Spleen (tissue), 11 donors: ENCODE results near the gene TFE3. TPM values are rescaled to one million over a fixed set of nuclear protein-coding genes. Genes with fewer than 3 reads are reported as not detected.

Source experiments
- DNase-seq: peaks from one replicate; pipeline ENCODE4 v3.0.0-alpha.2; 2020
- H3K27ac ChIP-seq, 8 donors: fragments of 200-600 bp; sonication (generic) in 7 of 8; 1 replicate in 4 of 8; 2 replicates in 4 of 8; pipeline versions ENCODE4 v1.5.0 to v1.8.0; 2016 to 2021; ENCODE audit warnings: inconsistent platforms in 4 of 8, mild to moderate bottlenecking in 4 of 8, moderate library complexity in 1 of 8
- H3K27me3 ChIP-seq, 7 donors: fragments of 200-600 bp; sonication (generic) in 6 of 7; replicated peaks in 1 of 7; 1 replicate in 4 of 7; 2 replicates in 3 of 7; pipeline versions ENCODE4 v1.5.0 to v1.8.0; 2016 to 2021; ENCODE audit warnings: inconsistent platforms in 3 of 7, mild to moderate bottlenecking in 1 of 7
- H3K36me3 ChIP-seq, 6 donors: fragments of 200-600 bp; sonication (generic) in 5 of 6; 1 replicate in 4 of 6; 2 replicates in 2 of 6; pipeline versions ENCODE4 v1.5.0 to v1.8.0; 2016 to 2021; ENCODE audit warnings: inconsistent platforms in 2 of 6
- H3K4me1 ChIP-seq, 6 donors: fragments of 200-600 bp; sonication (generic) in 5 of 6; 1 replicate in 3 of 6; 2 replicates in 3 of 6; pipeline versions ENCODE4 v1.5.0 to v1.8.0; 2016 to 2021; ENCODE audit warnings: inconsistent platforms in 3 of 6
- H3K4me3 ChIP-seq, 8 donors: fragments of 200-600 bp; sonication (generic) in 7 of 8; 1 replicate in 4 of 8; 2 replicates in 4 of 8; pipeline versions ENCODE4 v1.5.0 to v1.8.0; 2016 to 2021; ENCODE audit warnings: inconsistent platforms in 4 of 8, mild to moderate bottlenecking in 4 of 8, moderate library complexity in 2 of 8
- H3K9me3 ChIP-seq, 8 donors: fragments of 200-600 bp; sonication (generic) in 7 of 8; 1 replicate in 4 of 8; 2 replicates in 4 of 8; pipeline versions ENCODE4 v1.5.0 to v1.8.0; 2016 to 2021; ENCODE audit warnings: inconsistent platforms in 4 of 8
- POLR2A ChIP-seq, 3 donors: fragments of 450-650 bp; IDR thresholded peaks; one replicate each; pipeline ENCODE4 v1.5.1; 2017; ENCODE audit warnings: antibody characterized with exemption in 3 of 3, mild to moderate bottlenecking in 1 of 3
- POLR2AphosphoS5 ChIP-seq, 3 donors: sonication (generic); formaldehyde crosslinking; IDR thresholded peaks; one replicate each; pipeline ENCODE4 v1.5.1; 2017; ENCODE audit warnings: antibody characterized with exemption in 3 of 3
- WGBS, 5 donors: extraction: QIAGEN DNeasy Blood & Tissue Kit in 3 of 5; methylation state at CpG; one replicate each; pipeline versions ENCODE4 v1.1.5 to v1.1.7; 2013 to 2018; 5-methylcytosine and 5-hydroxymethylcytosine counted together
- intact Hi-C: fragments of 100-400 bp; cut with DNase I; formaldehyde crosslinking; loops from one replicate; pipeline ENCODE4 v1.15.0; 2023; ENCODE audit warnings: low total_unique reads
- polyA plus RNA-seq, 3 donors: library from polyadenylated mRNA; stranded (reverse); fragments of 200-250 nt; gene quantifications; one replicate each; pipeline ENCODE4 v1.2.1, GENCODE V29; 2013
- total RNA-seq, 7 donors: library from RNA; depleted of rRNA in 3 of 7; stranded (reverse); fragments of >200 nt in 3 of 7; fragmentation: NEBNext Ultra II Directional in 4 of 7; extraction: Animal tissue kit (Norgen Biotek cat#: 25700) in 4 of 7; gene quantifications; one replicate each; pipeline versions ENCODE4 v1.1.0 to v1.2.1, GENCODE V29; 2016 to 2021
- TF ChIP-seq, protein P1 (sequence below), 11 experiments: fragments of 200-600 bp in 7 of 11; fragments of 450-650 bp in 4 of 11; sonication (generic) in 4 of 11; IDR thresholded peaks in 8 of 11; conservative IDR thresholded peaks in 3 of 11; 1 replicate in 7 of 11; 2 replicates in 4 of 11; pipeline versions ENCODE4 v1.4.0 to v1.8.0; 2016 to 2021; ENCODE audit warnings: antibody characterized with exemption in 11 of 11, inconsistent platforms in 4 of 11, mild to moderate bottlenecking in 1 of 11
- donor health status: healthy with polysubstance abuse.
- donor health status: DM: no; HTN: no; CAD: no; lungs with moderate emphysema.
- donor health status: DM: no; HTN: no; CAD: no.
- donor health status: Bipolar disorder and iron deficiency.
- donor health status: healthy.
- donor health status: DM: no; HTN: no; CAD: no.
- donor health status: DM: yes; HTN: yes; CAD: no.

Gene TFE3
- total and polyA plus RNA-seq, 10 donors: 16.0 to 79.1 (median 55.5) TPM

DNA sequence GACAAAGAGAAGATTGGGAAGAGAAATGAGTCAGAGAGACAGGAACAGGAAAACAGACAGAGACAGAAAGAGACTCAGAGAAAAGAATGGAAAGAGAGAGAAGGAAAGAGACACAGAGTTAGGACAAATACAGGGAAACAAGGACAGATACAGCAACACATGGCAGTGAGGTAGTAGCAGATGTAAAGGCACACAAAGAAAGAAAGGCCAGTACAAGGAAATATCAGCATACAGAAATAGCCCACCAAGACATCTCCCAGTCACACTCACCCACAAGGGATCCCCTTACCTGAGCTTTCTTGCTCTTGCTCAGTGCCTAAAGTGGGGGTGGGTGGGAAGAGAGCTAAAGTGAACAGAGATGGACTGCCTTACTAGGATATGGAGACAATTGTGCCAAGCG lies 45.3 kb downstream of the TFE3 start:
- no peaks in the 10 kb centered on the region for H3K27me3 ChIP-seq
- H3K27ac ChIP-seq: no peak overlapping the region
- 50 to 100% (median 86%) methylated on average over 1 of the region's 1 CpG for WGBS, 5 donors
- TF ChIP-seq, protein P1, sequence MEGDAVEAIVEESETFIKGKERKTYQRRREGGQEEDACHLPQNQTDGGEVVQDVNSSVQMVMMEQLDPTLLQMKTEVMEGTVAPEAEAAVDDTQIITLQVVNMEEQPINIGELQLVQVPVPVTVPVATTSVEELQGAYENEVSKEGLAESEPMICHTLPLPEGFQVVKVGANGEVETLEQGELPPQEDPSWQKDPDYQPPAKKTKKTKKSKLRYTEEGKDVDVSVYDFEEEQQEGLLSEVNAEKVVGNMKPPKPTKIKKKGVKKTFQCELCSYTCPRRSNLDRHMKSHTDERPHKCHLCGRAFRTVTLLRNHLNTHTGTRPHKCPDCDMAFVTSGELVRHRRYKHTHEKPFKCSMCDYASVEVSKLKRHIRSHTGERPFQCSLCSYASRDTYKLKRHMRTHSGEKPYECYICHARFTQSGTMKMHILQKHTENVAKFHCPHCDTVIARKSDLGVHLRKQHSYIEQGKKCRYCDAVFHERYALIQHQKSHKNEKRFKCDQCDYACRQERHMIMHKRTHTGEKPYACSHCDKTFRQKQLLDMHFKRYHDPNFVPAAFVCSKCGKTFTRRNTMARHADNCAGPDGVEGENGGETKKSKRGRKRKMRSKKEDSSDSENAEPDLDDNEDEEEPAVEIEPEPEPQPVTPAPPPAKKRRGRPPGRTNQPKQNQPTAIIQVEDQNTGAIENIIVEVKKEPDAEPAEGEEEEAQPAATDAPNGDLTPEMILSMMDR (IDR thresholded peaks at IDR 0.05 in 8 of 11, conservative IDR thresholded peaks at IDR 0.05 in 3 of 11): no peak
- peaks cover 0 to 67% (median 19%) of the 10 kb centered on the region in 6 donors for H3K36me3 ChIP-seq
- peaks cover 0 to 33% (median 12%) of the 10 kb centered on the region in 6 donors for H3K4me1 ChIP-seq
- no peak overlapping the region for H3K4me3 ChIP-seq
- no peaks in the 10 kb centered on the region for H3K9me3 ChIP-seq
- intact Hi-C loops: no loop called here
- peak; percentile 1 for DNase-seq

DNA sequence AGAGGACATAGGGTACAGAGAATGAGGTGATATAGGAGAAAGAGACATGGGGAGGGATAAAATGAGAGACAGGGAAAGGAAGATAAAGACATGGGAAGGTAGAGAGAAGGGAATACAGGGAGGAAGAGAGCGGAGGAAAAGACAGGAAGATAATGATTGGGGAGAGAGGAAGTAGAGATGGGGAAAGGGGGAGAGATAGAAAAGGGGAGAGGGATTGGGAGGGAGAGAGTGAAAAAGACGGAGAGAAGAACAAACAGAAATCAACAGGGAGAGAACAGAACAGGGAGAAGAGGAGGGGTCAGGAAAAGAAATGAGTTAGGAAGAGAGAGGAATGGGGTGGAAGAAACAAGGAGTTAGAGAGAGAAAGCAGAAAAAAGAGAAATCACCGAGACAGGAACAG lies 45.7 kb downstream of the TFE3 start:
- Histone ChIP-seq H3K27me3 (no peaks in the 10 kb centered on the region), H3K9me3 (no peaks in the 10 kb centered on the region), H3K36me3 (peaks cover 0 to 71% (median 20%) of the 10 kb centered on the region in 6 donors), H3K27ac (no peak overlapping the region), H3K4me1 (peaks cover 0 to 33% (median 10%) of the 10 kb centered on the region in 6 donors), H3K4me3 (no peak overlapping the region)
- 86 to 95% (median 89%) methylated on average over 3 of the region's 3 CpGs for WGBS, 5 donors
- DNase-seq: no peak
- intact Hi-C loops: no loop called here
- TF ChIP-seq POLR2A (IDR thresholded peaks at IDR 0.05) (no peak), POLR2AphosphoS5 (IDR thresholded peaks at IDR 0.05) (no peak)
- TF ChIP-seq, protein P1 (IDR thresholded peaks at IDR 0.05 in 8 of 11, conservative IDR thresholded peaks at IDR 0.05 in 3 of 11): no peak

DNA sequence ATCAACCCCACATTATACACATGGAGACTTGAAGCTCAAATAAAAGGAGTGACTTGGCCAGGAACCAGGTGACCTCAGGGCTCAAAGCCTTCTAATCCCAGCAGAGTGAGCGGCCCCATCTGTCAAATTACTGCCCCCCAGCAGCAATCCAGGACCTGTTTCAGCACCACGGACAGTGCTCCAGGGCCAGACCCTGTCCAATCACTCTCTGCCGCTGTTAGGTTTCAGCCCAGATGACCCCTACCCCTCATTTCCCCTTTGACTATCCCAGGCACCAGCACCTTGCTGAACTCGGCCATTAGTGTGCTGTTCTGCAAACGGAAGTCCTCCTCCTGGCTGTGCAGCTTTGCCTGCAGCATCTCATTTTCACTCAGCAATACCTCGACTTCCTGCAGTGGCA lies 46.2 kb downstream of the TFE3 start:
- no peaks in the 10 kb centered on the region for H3K27me3 ChIP-seq

DNA sequence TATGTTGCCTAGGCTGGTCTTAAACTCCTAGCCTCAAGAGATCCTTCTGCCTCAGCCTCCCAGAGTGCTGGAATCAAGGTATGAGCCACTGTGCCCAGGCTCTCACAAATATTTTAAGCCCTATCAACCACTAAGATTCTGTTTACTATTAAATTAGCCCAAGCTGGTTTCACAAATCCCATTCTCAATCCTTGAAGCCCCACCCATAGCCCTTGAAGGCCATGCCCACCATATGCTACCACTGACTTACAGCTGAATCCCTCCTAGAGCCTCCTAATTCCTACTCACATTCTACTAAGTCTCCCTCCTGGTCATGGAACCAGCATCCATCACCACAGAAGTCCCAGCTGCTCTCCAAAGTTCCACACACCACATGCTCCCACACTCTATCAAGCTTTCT lies 50.8 kb downstream of the TFE3 start:
- no peak overlapping the region for H3K27ac ChIP-seq
- no peaks in the 10 kb centered on the region for H3K4me1 ChIP-seq
- no peaks in the 10 kb centered on the region for H3K27me3 ChIP-seq
- no peaks in the 10 kb centered on the region for H3K9me3 ChIP-seq
- no peak overlapping the region for H3K4me3 ChIP-seq
- intact Hi-C loops: no loop called here
- TF ChIP-seq POLR2AphosphoS5 (IDR thresholded peaks at IDR 0.05) (no peak), POLR2A (IDR thresholded peaks at IDR 0.05) (no peak)
- TF ChIP-seq, protein P1 (IDR thresholded peaks at IDR 0.05 in 8 of 11, conservative IDR thresholded peaks at IDR 0.05 in 3 of 11): no peak
- peaks cover 0 to 100% (median 27%) of the 10 kb centered on the region in 6 donors for H3K36me3 ChIP-seq
- DNase-seq: no peak

More for the DNA sequence above, 46.2 kb downstream of the TFE3 start:
- no peaks in the 10 kb centered on the region for H3K9me3 ChIP-seq
- H3K4me3 ChIP-seq: no peak overlapping the region
- no peak overlapping the region for H3K27ac ChIP-seq
- no peak for DNase-seq
- H3K36me3 ChIP-seq: peaks cover 0 to 76% (median 20%) of the 10 kb centered on the region in 6 donors
- intact Hi-C loops: no loop called here
- WGBS, 5 donors: 64 to 89% (median 87%) methylated on average over 3 to 6 of the region's 6 CpGs
- peaks cover 0 to 33% (median 10%) of the 10 kb centered on the region in 6 donors for H3K4me1 ChIP-seq
- no peak for TF ChIP-seq POLR2A (IDR thresholded peaks at IDR 0.05)
- TF ChIP-seq, protein P1 (IDR thresholded peaks at IDR 0.05 in 8 of 11, conservative IDR thresholded peaks at IDR 0.05 in 3 of 11): no peak
